LNCaP clone FGC (cell line): ENCODE data around the gene TIMM29.

Experiments used
- DNase-seq: peaks from one replicate; pipeline ENCODE4 v3.0.0-alpha.2; 2011; ENCODE audit warnings: low read depth
- H3K4me3 ChIP-seq: 2 replicates; pipeline ENCODE4 v1.5.1; 2011; ENCODE audit warnings: mild to moderate bottlenecking, low read depth, low read length, control low read depth
- TF ChIP-seq, protein P1 (sequence below): IDR thresholded peaks from 2 replicates; pipeline ENCODE4 v1.5.1; 2012; ENCODE audit warnings: mild to moderate bottlenecking; ENCODE audit not compliant: control insufficient read depth, insufficient read depth; ENCODE audit errors: extremely low read depth

TIMM29 gene

DNA sequence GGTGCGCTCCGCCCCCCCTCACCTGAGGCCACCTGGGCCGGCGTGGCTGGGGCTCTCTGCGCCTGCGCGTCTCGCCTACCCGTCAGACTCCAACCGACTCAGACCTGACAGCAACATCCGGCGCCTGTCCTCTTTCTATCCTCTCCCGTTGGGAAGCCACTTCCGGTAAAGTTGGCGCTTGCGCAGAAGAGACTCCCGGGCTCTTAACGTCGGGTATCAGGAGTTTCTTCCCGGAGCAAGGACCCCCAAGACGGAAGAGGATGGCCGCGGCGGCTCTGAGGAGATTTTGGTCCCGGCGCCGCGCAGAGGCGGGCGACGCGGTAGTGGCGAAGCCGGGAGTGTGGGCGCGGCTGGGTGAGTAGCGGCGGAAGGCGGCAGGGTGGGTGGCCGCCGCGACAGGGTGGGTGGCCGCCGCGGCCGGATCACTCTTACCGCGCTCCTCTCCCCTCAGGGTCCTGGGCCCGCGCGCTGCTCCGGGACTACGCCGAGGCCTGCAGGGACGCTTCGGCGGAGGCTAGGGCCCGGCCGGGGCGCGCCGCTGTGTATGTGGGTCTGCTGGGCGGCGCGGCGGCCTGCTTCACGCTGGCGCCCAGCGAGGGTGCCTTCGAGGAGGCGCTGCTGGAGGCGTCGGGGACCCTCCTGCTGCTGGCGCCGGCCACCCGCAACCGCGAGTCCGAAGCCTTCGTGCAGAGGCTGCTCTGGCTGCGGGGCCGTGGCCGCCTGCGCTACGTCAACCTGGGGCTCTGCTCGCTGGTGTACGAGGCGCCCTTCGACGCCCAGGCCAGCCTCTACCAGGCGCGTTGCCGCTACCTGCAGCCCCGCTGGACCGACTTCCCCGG lies at the start of gene TIMM29, which contains the start of gene YIPF2:
Gene TIMM29, plus strand, starts transcription at position 249 of the 839 bp plus-strand sequence. Its CDS starts 12 bp downstream, at position 261.
Gene YIPF2, minus strand, starts transcription at position 77 of the 839 bp plus-strand sequence. CDS start 229 bp downstream, outside the sequence.
- peak; percentile 96 for DNase-seq
- H3K4me3 ChIP-seq, result peak within 1 kb of the TSS; percentile 99
- TF ChIP-seq, protein P1, sequence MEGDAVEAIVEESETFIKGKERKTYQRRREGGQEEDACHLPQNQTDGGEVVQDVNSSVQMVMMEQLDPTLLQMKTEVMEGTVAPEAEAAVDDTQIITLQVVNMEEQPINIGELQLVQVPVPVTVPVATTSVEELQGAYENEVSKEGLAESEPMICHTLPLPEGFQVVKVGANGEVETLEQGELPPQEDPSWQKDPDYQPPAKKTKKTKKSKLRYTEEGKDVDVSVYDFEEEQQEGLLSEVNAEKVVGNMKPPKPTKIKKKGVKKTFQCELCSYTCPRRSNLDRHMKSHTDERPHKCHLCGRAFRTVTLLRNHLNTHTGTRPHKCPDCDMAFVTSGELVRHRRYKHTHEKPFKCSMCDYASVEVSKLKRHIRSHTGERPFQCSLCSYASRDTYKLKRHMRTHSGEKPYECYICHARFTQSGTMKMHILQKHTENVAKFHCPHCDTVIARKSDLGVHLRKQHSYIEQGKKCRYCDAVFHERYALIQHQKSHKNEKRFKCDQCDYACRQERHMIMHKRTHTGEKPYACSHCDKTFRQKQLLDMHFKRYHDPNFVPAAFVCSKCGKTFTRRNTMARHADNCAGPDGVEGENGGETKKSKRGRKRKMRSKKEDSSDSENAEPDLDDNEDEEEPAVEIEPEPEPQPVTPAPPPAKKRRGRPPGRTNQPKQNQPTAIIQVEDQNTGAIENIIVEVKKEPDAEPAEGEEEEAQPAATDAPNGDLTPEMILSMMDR, result no peak

GRCh38 chr19:10881403-10882107 lies 47.1 kb upstream of the TIMM29 start:
- TF ChIP-seq, protein P1, result no peak
- no peak for DNase-seq
- H3K4me3 ChIP-seq, result no peak overlapping the region

GRCh38 chr19:10882108-10882457 lies 46.5 kb upstream of the TIMM29 start:
- H3K4me3 ChIP-seq, result no peak overlapping the region
- TF ChIP-seq, protein P1, result no peak
- DNase-seq, result no peak

GRCh38 chr19:10884274-10884673 lies 44.3 kb upstream of the TIMM29 start:
- no peak for DNase-seq
- no peak overlapping the region for H3K4me3 ChIP-seq
- TF ChIP-seq, protein P1, result no peak

DNA sequence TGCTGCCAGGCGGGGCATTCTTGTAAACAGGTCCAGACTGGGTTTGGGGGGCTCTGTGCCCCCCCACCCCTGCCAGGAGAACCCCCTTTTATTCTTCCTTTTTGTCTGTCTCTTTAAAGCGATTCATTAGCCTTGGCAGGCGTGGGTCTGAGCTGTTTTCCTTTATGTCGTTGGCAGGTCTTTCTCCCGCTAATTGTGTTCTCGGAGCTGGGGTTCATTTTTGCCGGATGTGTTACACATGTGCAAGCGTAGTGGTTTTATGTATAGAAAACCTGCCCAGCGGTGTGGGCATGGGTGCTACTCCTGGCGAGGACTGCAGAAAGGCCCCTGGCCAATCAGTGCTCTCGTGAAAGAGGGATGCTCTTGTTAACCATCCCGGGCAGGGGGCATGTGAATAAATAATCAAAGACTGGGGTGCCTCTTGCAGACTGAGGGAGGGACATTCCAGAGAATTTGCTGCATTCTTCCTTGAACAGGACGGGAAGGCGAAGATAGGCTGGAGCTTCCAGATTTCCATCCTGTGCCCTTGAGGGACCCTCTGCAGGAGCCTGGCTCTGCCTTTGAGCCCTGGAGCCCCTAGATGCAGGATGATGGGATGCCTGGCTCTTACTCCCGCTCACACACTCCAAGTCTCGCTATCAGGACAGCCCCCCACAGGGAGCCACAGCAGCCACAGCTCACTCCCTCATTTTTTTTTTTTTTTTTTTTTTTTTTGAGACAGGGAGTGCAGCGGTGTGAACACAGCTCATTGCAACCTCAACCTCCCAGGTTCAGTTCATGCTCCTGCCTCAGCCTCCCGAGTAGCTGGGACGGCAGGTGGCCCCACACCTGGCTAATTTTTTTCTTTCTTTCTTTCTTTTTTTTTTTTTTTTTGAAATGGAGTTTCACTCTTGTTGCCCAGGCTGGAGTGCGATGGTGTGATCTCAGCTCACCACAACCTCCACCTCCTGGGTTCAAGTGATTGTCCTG lies 43.1 kb upstream of the TIMM29 start:
- H3K4me3 ChIP-seq, result no peak overlapping the region
- TF ChIP-seq, protein P1, result no peak
- DNase-seq, result no peak

DNA sequence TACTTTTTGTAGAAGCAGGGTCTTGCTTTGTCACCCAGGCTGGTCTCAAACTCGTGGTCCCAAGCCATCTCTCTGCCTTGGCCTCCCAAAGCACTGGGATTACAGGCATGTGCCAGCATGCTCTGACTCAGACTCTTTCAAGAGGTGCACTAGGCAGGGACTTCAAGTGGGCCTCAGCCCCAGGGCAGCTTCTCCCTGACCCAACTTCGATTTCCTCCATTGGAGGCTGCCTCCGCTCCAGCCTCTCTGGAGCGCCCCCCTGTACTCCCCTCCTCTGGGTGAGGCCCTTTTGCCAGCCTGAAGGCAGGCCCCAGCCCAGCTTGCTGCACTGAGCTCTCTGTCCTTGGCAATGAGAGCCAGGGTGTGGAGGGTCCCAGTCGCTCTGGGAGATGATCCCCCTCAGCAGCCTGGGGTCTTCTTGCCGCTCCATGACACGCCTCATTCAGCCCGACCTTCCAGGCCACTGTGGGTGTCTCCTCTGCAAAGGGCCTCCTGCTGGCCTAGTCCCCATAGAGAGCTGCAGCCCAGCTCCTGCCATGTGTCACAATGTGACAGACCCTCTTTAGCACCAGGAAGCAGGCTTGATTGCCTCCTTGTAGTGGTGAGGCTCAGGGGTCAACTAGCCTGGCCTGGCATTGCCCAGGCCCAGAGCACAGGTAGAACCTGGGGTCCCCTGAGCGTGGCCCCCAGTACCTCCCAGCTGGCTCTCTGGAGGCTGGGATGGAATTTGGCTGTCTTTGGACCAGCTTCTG lies 40.8 kb upstream of the TIMM29 start:
- no peak for DNase-seq
- TF ChIP-seq, protein P1, result no peak
- no peak overlapping the region for H3K4me3 ChIP-seq
